Loucy (cell line): Measurements from ENCODE around the gene AKR1C8.

Experiments used
- H2AFZ ChIP-seq: fragments of 200-600 bp; sonication (generic); 2 replicates; pipeline ENCODE4 v1.6.0; 2016; ENCODE audit warnings: antibody characterized with exemption, mild to moderate bottlenecking, low read length, moderate library complexity
- H3F3A ChIP-seq: fragments of 200-600 bp; 2 replicates; pipeline ENCODE4 v1.6.0; 2016; ENCODE audit warnings: antibody characterized with exemption, low read depth, mild to moderate bottlenecking
- H3K27me3 ChIP-seq: fragments of 200-600 bp; sonication (generic); 2 replicates; pipeline ENCODE4 v1.6.1; 2014; ENCODE audit warnings: low read length, mild to moderate bottlenecking; ENCODE audit not compliant: insufficient read depth, poor library complexity, severe bottlenecking
- H3K36me3 ChIP-seq: fragments of 200-600 bp; sonication (generic); 2 replicates; pipeline ENCODE4 v1.6.1; 2016; ENCODE audit warnings: low read length; ENCODE audit not compliant: insufficient read depth
- H3K4me1 ChIP-seq: fragments of 200-600 bp; sonication (generic); 2 replicates; pipeline ENCODE4 v1.5.1; 2014; ENCODE audit warnings: low read length, mild to moderate bottlenecking; ENCODE audit not compliant: insufficient read depth, poor library complexity, severe bottlenecking
- H3K4me2 ChIP-seq: fragments of 200-600 bp; sonication (generic); 2 replicates; pipeline ENCODE4 v1.6.0; 2014; ENCODE audit warnings: antibody characterized with exemption, low read length, low read depth, mild to moderate bottlenecking; ENCODE audit not compliant: poor library complexity, severe bottlenecking
- H3K4me3 ChIP-seq: fragments of 200-600 bp; sonication (generic); 2 replicates; pipeline ENCODE4 v1.5.1; 2014; ENCODE audit warnings: low read length, mild to moderate bottlenecking, mixed read lengths; ENCODE audit not compliant: poor library complexity, severe bottlenecking
- H3K79me2 ChIP-seq: fragments of 200-600 bp; sonication (generic); 2 replicates; pipeline ENCODE4 v1.6.1; 2014; ENCODE audit warnings: low read length; ENCODE audit not compliant: insufficient read depth
- H3K9ac ChIP-seq: fragments of 200-600 bp; sonication (generic); 2 replicates; pipeline ENCODE4 v1.6.0; 2014; ENCODE audit warnings: mild to moderate bottlenecking, low read depth, low read length, moderate library complexity; ENCODE audit not compliant: poor library complexity, severe bottlenecking
- H3K9me2 ChIP-seq: fragments of 200-600 bp; sonication (generic); replicated peaks from 2 replicates; pipeline ENCODE4 v1.6.1; 2016; ENCODE audit warnings: low read depth, low read length, mixed read lengths
- H3K9me3 ChIP-seq: fragments of 200-600 bp; sonication (generic); 2 replicates; pipeline ENCODE4 v1.6.1; 2014; ENCODE audit warnings: mild to moderate bottlenecking, antibody characterized with exemption, low read length, low read depth; ENCODE audit not compliant: insufficient read depth
- H4K20me1 ChIP-seq: fragments of 200-600 bp; sonication (generic); 2 replicates; pipeline ENCODE4 v1.6.0; 2014; ENCODE audit warnings: antibody characterized with exemption, low read length, mild to moderate bottlenecking; ENCODE audit not compliant: insufficient read depth, poor library complexity, severe bottlenecking
- CTCF ChIP-seq: fragments of 200-600 bp; sonication (generic); conservative IDR thresholded peaks from 2 replicates; pipeline ENCODE4 v1.5.1; 2014; ENCODE audit warnings: mild to moderate bottlenecking, antibody characterized with exemption, low read length
- EZH2phosphoT487 ChIP-seq: fragments of 200-600 bp; IDR thresholded peaks from 2 replicates; pipeline ENCODE4 v1.6.1; 2018; ENCODE audit warnings: antibody characterized with exemption, mild to moderate bottlenecking, moderate library complexity, borderline replicate concordance

Gene AKR1C8

GRCh38 chr10:5147255-5147980 is 37.5 kb downstream of the AKR1C8 start:
- no peaks in the 10 kb centered on the region for H3K27me3 ChIP-seq
- peaks cover 7% of the 10 kb centered on the region; the same call in 1 of the 2 replicates for H3K9me3 ChIP-seq
- H3K36me3 ChIP-seq, result no peaks in the 10 kb centered on the region
- TF ChIP-seq CTCF (no peak), EZH2phosphoT487 (no peak)
- H3F3A ChIP-seq, result no peaks in the 10 kb centered on the region
- no peaks in the 10 kb centered on the region for H3K9me2 ChIP-seq
- H3K4me3 ChIP-seq, result no peak overlapping the region
- H3K4me1 ChIP-seq, result no peaks in the 10 kb centered on the region
- no peak overlapping the region for H2AFZ ChIP-seq
- H3K79me2 ChIP-seq, result no peaks in the 10 kb centered on the region
- no peak overlapping the region for H3K4me2 ChIP-seq
- H4K20me1 ChIP-seq, result no peaks in the 10 kb centered on the region
- no peak overlapping the region for H3K9ac ChIP-seq

- TF ChIP-seq EZH2phosphoT487 (no peak), CTCF (no peak)
- H3K79me2 ChIP-seq, result no peaks in the 10 kb centered on the region
- no peak overlapping the region for H2AFZ ChIP-seq
- H3K36me3 ChIP-seq, result no peaks in the 10 kb centered on the region
- H3K9me2 ChIP-seq, result no peaks in the 10 kb centered on the region
- no peaks in the 10 kb centered on the region for H4K20me1 ChIP-seq
- no peaks in the 10 kb centered on the region for H3K4me1 ChIP-seq
- no peaks in the 10 kb centered on the region for H3K27me3 ChIP-seq
- H3K9me3 ChIP-seq, result peaks cover 7% of the 10 kb centered on the region; the same call in 1 of the 2 replicates
- H3K4me3 ChIP-seq, result no peak overlapping the region
- H3K9ac ChIP-seq, result no peak overlapping the region
- H3F3A ChIP-seq, result no peaks in the 10 kb centered on the region
- H3K4me2 ChIP-seq, result no peak overlapping the region
Measured at GRCh38 chr10:5146920-5147254, 38.1 kb downstream of the AKR1C8 start.

DNA sequence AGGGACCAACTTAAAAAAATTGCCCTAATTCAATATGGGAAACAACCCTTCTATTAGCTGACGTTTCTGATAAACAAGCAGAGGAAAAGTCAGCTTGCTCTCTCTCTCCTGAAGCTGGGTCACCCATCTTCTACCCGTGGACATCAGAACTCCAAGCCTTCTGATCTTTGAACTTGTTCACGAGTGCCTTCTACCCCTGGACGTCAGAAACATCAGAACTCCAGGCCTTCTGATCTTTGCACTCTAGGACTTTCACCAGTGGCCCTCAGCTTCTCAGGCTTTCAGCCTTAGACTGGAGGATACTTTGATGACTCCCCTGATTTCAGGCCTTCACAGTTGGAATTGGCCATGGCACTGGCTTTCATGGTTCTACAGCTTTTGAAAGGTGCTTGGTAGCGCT is 41.8 kb downstream of the AKR1C8 start:
- TF ChIP-seq EZH2phosphoT487 (no peak), CTCF (no peak)
- Histone ChIP-seq H3K9me2 (no peaks in the 10 kb centered on the region), H4K20me1 (no peaks in the 10 kb centered on the region), H3K27me3 (no peaks in the 10 kb centered on the region), H2AFZ (no peak overlapping the region), H3F3A (no peaks in the 10 kb centered on the region), H3K9me3 (no peaks in the 10 kb centered on the region; the same call in 1 of the 2 replicates), H3K79me2 (no peaks in the 10 kb centered on the region), H3K4me3 (no peak overlapping the region), H3K9ac (no peak overlapping the region), H3K4me1 (no peaks in the 10 kb centered on the region), H3K4me2 (no peak overlapping the region), H3K36me3 (no peaks in the 10 kb centered on the region)
